Testis (tissue), 3 donors: ENCODE data around the gene NUBP1. TPM values are rescaled to one million over a fixed set of nuclear protein-coding genes. Genes with fewer than 3 reads are reported as not detected.
"Not testable (repeated sequence)": the region's sequence is repeated elsewhere in the genome, so short reads cannot be mapped to it uniquely, and the experiment has no call there.

Source experiments
- DNase-seq: peaks from one replicate; pipeline ENCODE4 v3.0.0-alpha.2; 2019
- H3K27ac ChIP-seq, 2 donors: fragments of 200-600 bp; sonication (generic); one replicate each; pipeline ENCODE4 v1.5.1; 2019
- H3K27me3 ChIP-seq: fragments of 200-600 bp; sonication (generic); one replicate; pipeline ENCODE4 v1.5.1; 2019
- H3K36me3 ChIP-seq: fragments of 200-600 bp; sonication (generic); one replicate; pipeline ENCODE4 v1.5.1; 2017; ENCODE audit warnings: low read depth; ENCODE audit errors: missing control alignments
- H3K4me1 ChIP-seq: fragments of 200-600 bp; sonication (generic); one replicate; pipeline ENCODE4 v1.5.1; 2019
- H3K4me3 ChIP-seq, 2 donors: fragments of 200-600 bp; sonication (generic); one replicate each; pipeline ENCODE4 v1.5.1; 2017 to 2019
- H3K9me3 ChIP-seq: fragments of 200-600 bp; sonication (generic); one replicate; pipeline ENCODE4 v1.5.1; 2017
- POLR2A ChIP-seq: fragments of 450-650 bp; IDR thresholded peaks from one replicate; pipeline ENCODE4 v1.6.1; 2017; ENCODE audit warnings: antibody characterized with exemption, mild to moderate bottlenecking, moderate library complexity
- WGBS, 2 donors: methylation state at CpG; one replicate each; pipeline ENCODE4 v1.1.5; 2018; 5-methylcytosine and 5-hydroxymethylcytosine counted together
- intact Hi-C: fragments of 100-400 bp; cut with DNase I; formaldehyde crosslinking; loops from one replicate; pipeline ENCODE4 v1.15.1; 2023; ENCODE audit warnings: low total_unique reads
- polyA plus RNA-seq: library from polyadenylated mRNA; stranded (reverse); fragments of 350-450 nt; fragmentation: Illumina TruSeq; extraction: RNeasy Lipid Tissue Mini Kit (QIAGEN cat#74804); gene quantifications from one replicate; pipeline ENCODE4 v1.2.3, GENCODE V29; 2014; ENCODE audit warnings: low read depth, low replicate concordance; ENCODE audit not compliant: insufficient read depth
- total RNA-seq, 2 donors: library from RNA; depleted of rRNA; stranded (reverse); fragments of >200 nt; gene quantifications; one replicate each; pipeline ENCODE4 v1.2.3, GENCODE V29; 2016
- TF ChIP-seq, protein P1 (sequence below), 3 experiments: fragments of 450-650 bp in 2 of 3; fragments of 200-600 bp in 1 of 3; sonication (generic) in 1 of 3; IDR thresholded peaks; one replicate each; pipeline ENCODE4 v1.5.1; 2016 to 2019; ENCODE audit warnings: antibody characterized with exemption in 3 of 3, mild to moderate bottlenecking in 2 of 3, moderate library complexity in 1 of 3

NUBP1 gene
- total and polyA plus RNA-seq, 3 donors from 2014 or later: 23.0 to 41.1 (median 33.9) TPM

- H3K4me3 ChIP-seq: no peak overlapping the region
- TF ChIP-seq, protein P1, sequence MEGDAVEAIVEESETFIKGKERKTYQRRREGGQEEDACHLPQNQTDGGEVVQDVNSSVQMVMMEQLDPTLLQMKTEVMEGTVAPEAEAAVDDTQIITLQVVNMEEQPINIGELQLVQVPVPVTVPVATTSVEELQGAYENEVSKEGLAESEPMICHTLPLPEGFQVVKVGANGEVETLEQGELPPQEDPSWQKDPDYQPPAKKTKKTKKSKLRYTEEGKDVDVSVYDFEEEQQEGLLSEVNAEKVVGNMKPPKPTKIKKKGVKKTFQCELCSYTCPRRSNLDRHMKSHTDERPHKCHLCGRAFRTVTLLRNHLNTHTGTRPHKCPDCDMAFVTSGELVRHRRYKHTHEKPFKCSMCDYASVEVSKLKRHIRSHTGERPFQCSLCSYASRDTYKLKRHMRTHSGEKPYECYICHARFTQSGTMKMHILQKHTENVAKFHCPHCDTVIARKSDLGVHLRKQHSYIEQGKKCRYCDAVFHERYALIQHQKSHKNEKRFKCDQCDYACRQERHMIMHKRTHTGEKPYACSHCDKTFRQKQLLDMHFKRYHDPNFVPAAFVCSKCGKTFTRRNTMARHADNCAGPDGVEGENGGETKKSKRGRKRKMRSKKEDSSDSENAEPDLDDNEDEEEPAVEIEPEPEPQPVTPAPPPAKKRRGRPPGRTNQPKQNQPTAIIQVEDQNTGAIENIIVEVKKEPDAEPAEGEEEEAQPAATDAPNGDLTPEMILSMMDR (IDR thresholded peaks at IDR 0.05): no peak
- TF ChIP-seq POLR2A: no peak
- no peaks in the 10 kb centered on the region for H3K27me3 ChIP-seq
- DNase-seq: no peak
- H3K9me3 ChIP-seq: no peaks in the 10 kb centered on the region
- H3K4me1 ChIP-seq: no peaks in the 10 kb centered on the region
- 91 to 97% methylated on average over 4 of the region's 4 CpGs for whole genome bisulfite sequencing, 2 donors
- no peaks in the 10 kb centered on the region for H3K36me3 ChIP-seq
- intact Hi-C loops: no loop called here
- H3K27ac ChIP-seq: no peak overlapping the region
Measured at GRCh38 chr16:10776280-10776679, 32.6 kb downstream of the NUBP1 start.

GRCh38 chr16:10776923-10777322, 33.3 kb downstream of the NUBP1 start:
- H3K27ac ChIP-seq, H3K4me1 ChIP-seq, H3K27me3 ChIP-seq, H3K36me3 ChIP-seq, DNase-seq, intact Hi-C loops, H3K4me3 ChIP-seq, H3K9me3 ChIP-seq: not testable (repeated sequence)
- WGBS, 2 donors: 66 to 70% methylated on average over 6 of the region's 6 CpGs

DNA sequence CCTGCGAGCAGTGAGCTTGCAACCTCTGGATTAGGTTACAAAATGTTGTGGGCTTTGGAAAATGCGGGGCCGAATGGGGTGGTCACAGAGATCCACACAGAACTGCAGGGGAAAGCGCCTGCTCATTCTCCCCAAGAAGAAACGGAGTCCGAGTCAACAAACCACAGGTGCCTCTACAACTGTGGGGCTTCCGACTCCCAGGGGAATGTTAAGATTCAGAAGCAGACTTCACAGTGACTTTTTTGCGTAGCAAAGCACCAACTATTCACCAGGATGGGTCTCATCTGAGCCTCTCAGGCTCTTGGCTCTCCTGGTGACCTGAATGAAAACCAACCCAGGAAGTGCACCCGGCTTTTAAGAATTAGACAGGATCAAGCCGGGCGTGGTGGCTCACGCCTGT, 33.7 kb downstream of the NUBP1 start:
- Histone ChIP-seq H3K4me1 (no peaks in the 10 kb centered on the region), H3K27me3 (no peaks in the 10 kb centered on the region), H3K36me3 (no peaks in the 10 kb centered on the region), H3K9me3 (no peaks in the 10 kb centered on the region), H3K27ac (no peak overlapping the region), H3K4me3 (no peak overlapping the region)
- no peak for TF ChIP-seq POLR2A
- TF ChIP-seq, protein P1 (IDR thresholded peaks at IDR 0.05): no peak
- no peak for DNase-seq
- intact Hi-C loops: no loop called here
- 95 to 97% methylated on average over 12 of the region's 12 CpGs for WGBS, 2 donors

GRCh38 chr16:10779908-10780307, 36.3 kb downstream of the NUBP1 start:
- H3K4me3 ChIP-seq, H3K9me3 ChIP-seq, H3K27ac ChIP-seq, DNase-seq, H3K27me3 ChIP-seq, intact Hi-C loops, H3K4me1 ChIP-seq, H3K36me3 ChIP-seq: not testable (repeated sequence)
- 91 to 93% methylated on average over 6 of the region's 6 CpGs for WGBS, 2 donors

DNA sequence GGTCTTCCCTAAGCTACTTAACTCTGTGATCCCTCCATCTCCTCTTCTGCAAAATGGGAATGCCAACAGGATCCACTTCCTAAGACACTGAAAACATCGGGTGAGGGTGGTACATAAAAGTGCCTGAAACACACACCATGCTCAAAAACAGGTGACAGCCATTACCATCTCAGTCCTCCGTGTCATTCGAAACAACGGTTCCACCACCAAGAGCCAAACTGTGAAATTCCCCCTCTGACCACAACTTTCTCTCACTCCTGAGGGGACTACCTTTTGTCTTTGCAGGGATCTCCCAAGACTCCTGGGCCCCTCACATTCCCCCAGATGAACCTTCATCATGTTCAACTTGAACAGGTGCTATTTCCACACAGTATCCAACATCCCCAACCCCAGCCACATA, 37.0 kb downstream of the NUBP1 start:
- Histone ChIP-seq H3K36me3 (no peaks in the 10 kb centered on the region), H3K27ac (no peak overlapping the region), H3K27me3 (no peaks in the 10 kb centered on the region), H3K9me3 (no peaks in the 10 kb centered on the region), H3K4me3 (no peak overlapping the region), H3K4me1 (no peaks in the 10 kb centered on the region)
- intact Hi-C loops: no loop called here
- TF ChIP-seq POLR2A: no peak
- TF ChIP-seq, protein P1 (IDR thresholded peaks at IDR 0.05): no peak
- 90 to 93% methylated on average over 4 of the region's 4 CpGs for WGBS, 2 donors
- no peak for DNase-seq

DNA sequence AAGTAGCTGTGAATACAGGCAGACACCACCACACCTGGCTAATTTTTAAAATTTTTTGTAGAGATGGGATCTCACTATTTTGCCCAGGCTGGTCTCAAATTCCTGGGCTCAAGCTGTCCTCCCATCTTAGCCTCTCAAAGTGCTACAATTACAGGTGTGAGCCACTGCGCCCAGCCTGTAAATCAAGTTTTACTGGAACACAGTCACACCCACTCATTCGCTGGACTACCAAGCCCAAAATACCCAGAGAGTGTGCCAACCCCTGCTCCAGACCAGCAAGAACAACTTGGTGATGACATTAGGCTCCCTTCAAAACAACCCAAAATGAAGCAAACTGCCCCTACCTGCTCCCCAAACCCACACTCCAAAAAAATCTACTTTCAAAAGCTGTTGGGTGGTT, 39.0 kb downstream of the NUBP1 start:
- 92 to 100% methylated on average over 2 of the region's 2 CpGs for WGBS, 2 donors
- TF ChIP-seq, protein P1 (IDR thresholded peaks at IDR 0.05): no peak
- TF ChIP-seq POLR2A: no peak
- no peaks in the 10 kb centered on the region for H3K4me1 ChIP-seq
- no peak overlapping the region for H3K4me3 ChIP-seq
- H3K27ac ChIP-seq: no peak overlapping the region
- intact Hi-C loops: no loop called here
- H3K9me3 ChIP-seq: no peaks in the 10 kb centered on the region
- DNase-seq: no peak
- H3K36me3 ChIP-seq: no peaks in the 10 kb centered on the region
- no peaks in the 10 kb centered on the region for H3K27me3 ChIP-seq
